Neuronal stem cell (in vitro differentiated cells): Measurements from ENCODE around the gene SEZ6L2.

Experiments used
- DNase-seq: peaks from one replicate; pipeline ENCODE4 v3.0.0-alpha.2; 2013; ENCODE audit warnings: low spot score
- H2AFZ ChIP-seq: one replicate; pipeline ENCODE4 v1.6.1; 2013; ENCODE audit warnings: mild to moderate bottlenecking, low read length, inconsistent platforms
- H2AK5ac ChIP-seq: 2 replicates; pipeline ENCODE4 v1.6.1; 2013; ENCODE audit warnings: low read depth, mild to moderate bottlenecking, inconsistent platforms, low read length, moderate library complexity, mixed read lengths
- H2BK120ac ChIP-seq: 2 replicates; pipeline ENCODE4 v1.6.1; 2013; ENCODE audit warnings: low read depth, mild to moderate bottlenecking, inconsistent platforms, low read length, moderate library complexity, mixed read lengths
- H2BK12ac ChIP-seq: one replicate; pipeline ENCODE4 v1.6.1; 2013; ENCODE audit warnings: low read length, inconsistent platforms
- H2BK15ac ChIP-seq: 2 replicates; pipeline ENCODE4 v1.6.1; 2013; ENCODE audit warnings: mild to moderate bottlenecking, low read length, inconsistent platforms, mixed read lengths
- H2BK5ac ChIP-seq: one replicate; pipeline ENCODE4 v1.6.1; 2013; ENCODE audit warnings: inconsistent platforms, mild to moderate bottlenecking, low read length, moderate library complexity
- H3K14ac ChIP-seq: one replicate; pipeline ENCODE4 v1.6.1; 2013; ENCODE audit warnings: low read length, inconsistent platforms
- H3K18ac ChIP-seq: 2 replicates; pipeline ENCODE4 v1.6.1; 2013; ENCODE audit warnings: low read length, inconsistent platforms
- H3K23ac ChIP-seq: 2 replicates; pipeline ENCODE4 v1.6.1; 2013; ENCODE audit warnings: low read depth, mild to moderate bottlenecking, mixed read lengths, low read length, inconsistent platforms; ENCODE audit not compliant: poor library complexity
- H3K27ac ChIP-seq: replicated peaks from 3 replicates; pipeline ENCODE4 v1.5.1; 2013; ENCODE audit warnings: low read length, inconsistent platforms
- H3K27me3 ChIP-seq, 3 experiments: 2 replicates each; pipeline ENCODE4 v1.6.1; 2013; ENCODE audit warnings: low read length in 3 of 3, mild to moderate bottlenecking in 2 of 3, inconsistent platforms in 1 of 3, low read depth in 1 of 3, mixed read lengths in 1 of 3, moderate library complexity in 1 of 3; ENCODE audit not compliant: control insufficient read depth in 3 of 3, insufficient read depth in 3 of 3
- H3K36me3 ChIP-seq, 2 donors: replicated peaks in 1 of 2; 2 replicates each; pipeline ENCODE4 v1.6.1; 2013; ENCODE audit warnings: low read length in 2 of 2; ENCODE audit not compliant: control insufficient read depth in 2 of 2, insufficient read depth in 2 of 2
- H3K4ac ChIP-seq: 2 replicates; pipeline ENCODE4 v1.6.1; 2013; ENCODE audit warnings: inconsistent platforms, mild to moderate bottlenecking, low read length, moderate library complexity
- H3K4me1 ChIP-seq, 2 donors: 1 replicate in 1 of 2; 2 replicates in 1 of 2; pipeline ENCODE4 v1.6.1; 2013; ENCODE audit warnings: low read length in 2 of 2, low read depth in 1 of 2; ENCODE audit not compliant: control insufficient read depth in 2 of 2, insufficient read depth in 1 of 2
- H3K4me2 ChIP-seq: one replicate; pipeline ENCODE4 v1.6.1; 2013; ENCODE audit warnings: mild to moderate bottlenecking, low read length, inconsistent platforms; ENCODE audit not compliant: insufficient read depth, poor library complexity, severe bottlenecking
- H3K4me3 ChIP-seq, 2 donors: 2 replicates each; pipeline ENCODE4 v1.5.1; 2013; ENCODE audit warnings: low read length in 2 of 2, mild to moderate bottlenecking in 2 of 2, inconsistent platforms in 1 of 2, moderate library complexity in 1 of 2
- H3K79me1 ChIP-seq: one replicate; pipeline ENCODE4 v1.6.1; 2013; ENCODE audit warnings: low read depth, mild to moderate bottlenecking, inconsistent platforms, low read length, moderate library complexity
- H3K9ac ChIP-seq: one replicate; pipeline ENCODE4 v1.6.1; 2013; ENCODE audit warnings: mild to moderate bottlenecking, low read depth, low read length, inconsistent platforms; ENCODE audit not compliant: poor library complexity
- H3K9me3 ChIP-seq, 2 donors: replicated peaks in 1 of 2; 2 replicates each; pipeline versions ENCODE3 to v1.6.1; 2013; ENCODE audit warnings: low read length in 2 of 2, mild to moderate bottlenecking in 2 of 2, inconsistent platforms in 1 of 2, low read depth in 1 of 2, mixed read lengths in 1 of 2, moderate library complexity in 1 of 2; ENCODE audit not compliant: control insufficient read depth in 2 of 2, insufficient read depth in 1 of 2
- H4K8ac ChIP-seq: one replicate; pipeline ENCODE4 v1.6.1; 2013; ENCODE audit warnings: low read depth, mild to moderate bottlenecking, inconsistent platforms, low read length, moderate library complexity
- H4K91ac ChIP-seq: one replicate; pipeline ENCODE4 v1.6.1; 2013; ENCODE audit warnings: low read length, low read depth, mild to moderate bottlenecking, inconsistent platforms; ENCODE audit not compliant: poor library complexity
- WGBS, 2 donors: extraction: QIAGEN DNeasy Blood & Tissue Kit; methylation state at CpG; one replicate each; pipeline ENCODE4 v1.1.7; 2013; ENCODE audit warnings: missing lambda C conversion rate in 2 of 2, mixed read lengths in 1 of 2; ENCODE audit not compliant: insufficient read length in 2 of 2, insufficient replicate concordance in 1 of 2; ENCODE audit errors: extremely low coverage in 2 of 2; 5-methylcytosine and 5-hydroxymethylcytosine counted together

The SEZ6L2 gene

GRCh38 chr16:29863669-29863984 lies 35.7 kb downstream of the SEZ6L2 start:
- no peak overlapping the region for H3K9ac ChIP-seq
- H4K8ac ChIP-seq, result peak overlapping the region; percentile 83
- H2BK15ac ChIP-seq, result peak overlapping the region; percentile 86
- H3K4me2 ChIP-seq, result peak overlapping the region; percentile 18
- peak overlapping the region; percentile 87 for H2AK5ac ChIP-seq
- H3K27me3 ChIP-seq, result no peaks in the 10 kb centered on the region
- no CpG with 5 or more reads among the region's 16 CpGs for WGBS, 2 donors
- no peaks in the 10 kb centered on the region for H3K9me3 ChIP-seq
- no peak overlapping the region for H3K23ac ChIP-seq
- H3K4me3 ChIP-seq, result peak overlapping the region in 1 of 2 donors; percentile 15
- peak overlapping the region; percentile 77 for H3K14ac ChIP-seq
- peak overlapping the region; percentile 56 for H2BK120ac ChIP-seq
- peaks cover 17 to 21% of the 10 kb centered on the region in 2 donors for H3K36me3 ChIP-seq
- peak overlapping the region; percentile 92 for H2AFZ ChIP-seq
- H3K18ac ChIP-seq, result peak overlapping the region; percentile 80
- no peak overlapping the region for H2BK5ac ChIP-seq
- H3K4ac ChIP-seq, result no peak overlapping the region
- H3K27ac ChIP-seq, result no peak overlapping the region
- H3K4me1 ChIP-seq, result peaks cover 4 to 8% of the 10 kb centered on the region in 2 donors
- no peak overlapping the region for H2BK12ac ChIP-seq
- no peak for DNase-seq
- peaks cover 7% of the 10 kb centered on the region for H3K79me1 ChIP-seq
- H4K91ac ChIP-seq, result no peak overlapping the region

- Histone ChIP-seq H2AFZ (peak within 1 kb of the TSS; percentile 92), H2BK15ac (peak within 1 kb of the TSS; percentile 94), H3K36me3 (peaks cover 20 to 22% of the 10 kb centered on the region in 2 donors), H3K4ac (no peak within 1 kb of the TSS), H4K91ac (no peak within 1 kb of the TSS), H3K14ac (peak within 1 kb of the TSS; percentile 77), H3K4me1 (peaks cover 4 to 8% of the 10 kb centered on the region in 2 donors), H3K4me3 (peak within 1 kb of the TSS; percentile 77 to 96), H2BK12ac (no peak within 1 kb of the TSS), H3K18ac (peak within 1 kb of the TSS; percentile 91), H3K23ac (peak within 1 kb of the TSS; percentile 94), H3K79me1 (peaks cover 7% of the 10 kb centered on the region), H3K9ac (peak within 1 kb of the TSS; percentile 92), H2AK5ac (peak within 1 kb of the TSS; percentile 87), H3K27me3 (no peaks in the 10 kb centered on the region), H2BK120ac (peak within 1 kb of the TSS; percentile 56), H3K9me3 (no peaks in the 10 kb centered on the region), H3K4me2 (peak within 1 kb of the TSS; percentile 75), H3K27ac (peak within 1 kb of the TSS; percentile 55), H2BK5ac (peak within 1 kb of the TSS; percentile 96), H4K8ac (peak within 1 kb of the TSS; percentile 83)
- DNase-seq, result peak; percentile 97
- WGBS, 2 donors, result no CpG with 5 or more reads among the region's 57 CpGs
Measured at GRCh38 chr16:29862884-29863668, 36.3 kb downstream of the SEZ6L2 start, which contains the start of gene CDIPT. Gene CDIPT (minus strand): TSS chr16:29863226. CDS start chr16:29862857, 369 bp downstream.

- Histone ChIP-seq H4K8ac (no peak overlapping the region), H2BK120ac (no peak overlapping the region), H2BK15ac (peak overlapping the region; percentile 94), H3K36me3 (peaks cover 20 to 22% of the 10 kb centered on the region in 2 donors), H3K4me2 (peak overlapping the region; percentile 75), H2AK5ac (peak overlapping the region; percentile 5), H3K9ac (peak overlapping the region; percentile 92), H3K4me1 (peaks cover 4 to 8% of the 10 kb centered on the region in 2 donors), H2BK5ac (peak overlapping the region; percentile 96), H3K79me1 (peaks cover 7% of the 10 kb centered on the region), H3K27me3 (no peaks in the 10 kb centered on the region), H4K91ac (no peak overlapping the region), H3K4ac (no peak overlapping the region), H2AFZ (peak overlapping the region; percentile 92), H3K27ac (peak overlapping the region; percentile 55), H3K23ac (peak overlapping the region; percentile 94), H3K18ac (peak overlapping the region; percentile 91), H3K9me3 (no peaks in the 10 kb centered on the region), H3K4me3 (peak overlapping the region; percentile 77 to 96), H3K14ac (no peak overlapping the region), H2BK12ac (no peak overlapping the region)
- no peak for DNase-seq
- WGBS, 2 donors, result no CpG with 5 or more reads among the region's 27 CpGs
Measured at GRCh38 chr16:29862383-29862883, 36.9 kb downstream of the SEZ6L2 start.

- Histone ChIP-seq H3K79me1 (peaks cover 7% of the 10 kb centered on the region), H2BK5ac (no peak overlapping the region), H2AFZ (no peak overlapping the region), H3K18ac (no peak overlapping the region), H3K36me3 (peaks cover 20 to 22% of the 10 kb centered on the region in 2 donors), H3K4me3 (no peak overlapping the region), H2BK120ac (no peak overlapping the region), H3K14ac (no peak overlapping the region), H3K9me3 (no peaks in the 10 kb centered on the region), H4K8ac (no peak overlapping the region), H2BK15ac (no peak overlapping the region), H3K27ac (no peak overlapping the region), H3K23ac (no peak overlapping the region), H4K91ac (no peak overlapping the region), H2AK5ac (no peak overlapping the region), H3K27me3 (no peaks in the 10 kb centered on the region), H3K4me1 (peaks cover 4 to 8% of the 10 kb centered on the region in 2 donors), H3K9ac (no peak overlapping the region), H2BK12ac (no peak overlapping the region), H3K4ac (no peak overlapping the region), H3K4me2 (no peak overlapping the region)
- no peak for DNase-seq
- WGBS, 2 donors, result no CpG with 5 or more reads among the region's 9 CpGs
Measured at GRCh38 chr16:29860218-29860617, 39.1 kb downstream of the SEZ6L2 start.
